Smooth muscle cell (in vitro differentiated cells): ENCODE results near the gene ATXN7L3. TPM values are rescaled to one million over a fixed set of nuclear protein-coding genes. Genes with fewer than 3 reads are reported as not detected.

Experiments used
- DNase-seq: peaks from one replicate; lab custom pipeline; 2025; ENCODE audit not compliant: unreplicated experiment; lab: John Stamatoyannopoulos, UW
- H2AFZ ChIP-seq: fragments of 200-600 bp; sonication (generic); 2 replicates; pipeline ENCODE4 v1.6.0; 2016; ENCODE audit warnings: antibody characterized with exemption, low read depth, mild to moderate bottlenecking
- H3F3A ChIP-seq: fragments of 200-600 bp; sonication (generic); 2 replicates; pipeline ENCODE4 v1.6.0; 2017; ENCODE audit warnings: antibody characterized with exemption, low read depth
- H3K27ac ChIP-seq: fragments of 200-600 bp; sonication (generic); 2 replicates; pipeline ENCODE4 v1.5.1; 2016; ENCODE audit warnings: low read depth, mild to moderate bottlenecking
- H3K27me3 ChIP-seq: fragments of 200-600 bp; sonication (generic); 2 replicates; pipeline ENCODE4 v1.6.1; 2016; ENCODE audit warnings: low read depth, mild to moderate bottlenecking
- H3K36me3 ChIP-seq: fragments of 200-600 bp; sonication (generic); 2 replicates; pipeline ENCODE4 v1.5.1; 2016; ENCODE audit warnings: low read depth
- H3K4me1 ChIP-seq: fragments of 200-600 bp; sonication (generic); 2 replicates; pipeline ENCODE4 v1.5.1; 2016; ENCODE audit warnings: low read depth
- H3K4me2 ChIP-seq: fragments of 200-600 bp; sonication (generic); 2 replicates; pipeline ENCODE4 v1.6.0; 2016; ENCODE audit warnings: mild to moderate bottlenecking
- H3K4me3 ChIP-seq: fragments of 200-600 bp; sonication (generic); 2 replicates; pipeline ENCODE4 v1.5.1; 2016; ENCODE audit warnings: mild to moderate bottlenecking
- H3K79me2 ChIP-seq: fragments of 200-600 bp; sonication (generic); 2 replicates; pipeline ENCODE4 v1.6.0; 2016; ENCODE audit warnings: low read depth, mild to moderate bottlenecking
- H3K9ac ChIP-seq: fragments of 200-600 bp; sonication (generic); 2 replicates; pipeline ENCODE4 v1.6.0; 2016; ENCODE audit warnings: low read depth
- H3K9me3 ChIP-seq: fragments of 200-600 bp; sonication (generic); replicated peaks from 2 replicates; pipeline ENCODE4 v1.5.1; 2016; ENCODE audit warnings: low read depth
- H4K20me1 ChIP-seq: fragments of 200-600 bp; sonication (generic); 2 replicates; pipeline ENCODE4 v1.6.0; 2016; ENCODE audit warnings: low read depth
- CTCF ChIP-seq: fragments of 200-600 bp; sonication (generic); IDR thresholded peaks from 2 replicates; pipeline ENCODE4 v1.5.1; 2017; ENCODE audit warnings: borderline replicate concordance, mild to moderate bottlenecking, antibody characterized with exemption; ENCODE audit not compliant: insufficient read depth, poor library complexity, severe bottlenecking
- WGBS: methylation state at CpG from one replicate; pipeline ENCODE4 v1.1.7; 2016; ENCODE audit warnings: low lambda C conversion rate; 5-methylcytosine and 5-hydroxymethylcytosine counted together
- polyA plus RNA-seq: library from polyadenylated mRNA; unstranded; fragments of >200 nt; fragmentation: Nextera tagmentation; extraction: Ambion mirVana; gene quantifications from 2 replicates; pipeline ENCODE4 v1.2.1, GENCODE V29; 2016
- total RNA-seq: library from RNA; depleted of rRNA; stranded (reverse); fragments of >200 nt; gene quantifications from 2 replicates; pipeline ENCODE4 v1.2.3, GENCODE V29; 2014

The ATXN7L3 gene
- total and polyA plus RNA-seq, 2 experiments from 2014 or later, result 29.1 to 61.1 TPM

GRCh38 chr17:44216694-44217093, 17.0 kb upstream of the ATXN7L3 start:
- Histone ChIP-seq H3K79me2 (peaks cover 27% of the 10 kb centered on the region), H4K20me1 (peaks cover 30% of the 10 kb centered on the region), H3F3A (peaks cover 2% of the 10 kb centered on the region), H3K27ac (no peak overlapping the region), H3K4me2 (no peak overlapping the region), H3K4me3 (no peak overlapping the region), H3K27me3 (no peaks in the 10 kb centered on the region), H3K9ac (no peak overlapping the region), H2AFZ (no peak overlapping the region), H3K4me1 (no peaks in the 10 kb centered on the region), H3K9me3 (no peaks in the 10 kb centered on the region), H3K36me3 (no peaks in the 10 kb centered on the region)
- WGBS, result 97% methylated on average over 5 of the region's 5 CpGs
- TF ChIP-seq CTCF, result no peak
- no peak for DNase-seq

- Histone ChIP-seq H2AFZ (no peak overlapping the region), H3K79me2 (peaks cover 27% of the 10 kb centered on the region), H3K9me3 (no peaks in the 10 kb centered on the region), H4K20me1 (peaks cover 30% of the 10 kb centered on the region), H3K4me1 (no peaks in the 10 kb centered on the region), H3F3A (no peaks in the 10 kb centered on the region), H3K4me2 (no peak overlapping the region), H3K4me3 (no peak overlapping the region), H3K27ac (no peak overlapping the region), H3K27me3 (no peaks in the 10 kb centered on the region), H3K36me3 (no peaks in the 10 kb centered on the region), H3K9ac (no peak overlapping the region)
- no peak for DNase-seq
- WGBS, result 97% methylated on average over 5 of the region's 5 CpGs
- no peak for TF ChIP-seq CTCF
Measured at GRCh38 chr17:44216173-44216572, 16.5 kb upstream of the ATXN7L3 start.

GRCh38 chr17:44214896-44215295, 15.2 kb upstream of the ATXN7L3 start:
- no peaks in the 10 kb centered on the region for H3F3A ChIP-seq
- H3K27ac ChIP-seq, result no peak overlapping the region
- H4K20me1 ChIP-seq, result peaks cover 33% of the 10 kb centered on the region
- H3K9ac ChIP-seq, result no peak overlapping the region
- peaks cover 4% of the 10 kb centered on the region for H3K4me1 ChIP-seq
- no peaks in the 10 kb centered on the region for H3K9me3 ChIP-seq
- H3K36me3 ChIP-seq, result no peaks in the 10 kb centered on the region
- no peak overlapping the region for H2AFZ ChIP-seq
- over 99% methylated on average over 6 of the region's 6 CpGs for WGBS
- no peaks in the 10 kb centered on the region for H3K27me3 ChIP-seq
- no peak for DNase-seq
- peaks cover 22% of the 10 kb centered on the region for H3K79me2 ChIP-seq
- no peak overlapping the region for H3K4me3 ChIP-seq
- no peak overlapping the region for H3K4me2 ChIP-seq
- no peak for TF ChIP-seq CTCF

GRCh38 chr17:44214230-44214494, 14.5 kb upstream of the ATXN7L3 start:
- Histone ChIP-seq H4K20me1 (peaks cover 38% of the 10 kb centered on the region), H3K4me2 (no peak overlapping the region), H3K79me2 (peaks cover 21% of the 10 kb centered on the region), H3F3A (no peaks in the 10 kb centered on the region), H3K27me3 (no peaks in the 10 kb centered on the region), H3K4me3 (no peak overlapping the region), H3K4me1 (peaks cover 4% of the 10 kb centered on the region), H3K36me3 (no peaks in the 10 kb centered on the region), H3K27ac (no peak overlapping the region), H3K9ac (no peak overlapping the region), H3K9me3 (no peaks in the 10 kb centered on the region), H2AFZ (no peak overlapping the region)
- TF ChIP-seq CTCF, result no peak
- WGBS, result 95% methylated on average over 1 of the region's 1 CpG
- DNase-seq, result no peak
